Liver (tissue), 3 donors: ENCODE measurements around the gene MS4A4E.
"Not testable (repeated sequence)": the region's sequence is repeated elsewhere in the genome, so short reads cannot be mapped to it uniquely, and the experiment has no call there.

Experiments
- FOXA1 ChIP-seq: IDR thresholded peaks from 2 replicates; pipeline ENCODE4 v1.6.1; 2016; ENCODE audit warnings: antibody characterized with exemption
- GABPA ChIP-seq, 2 donors: IDR thresholded peaks in 1 of 2; conservative IDR thresholded peaks in 1 of 2; 2 replicates each; pipeline ENCODE4 v1.6.1; 2016; ENCODE audit warnings: antibody characterized with exemption in 2 of 2, mild to moderate bottlenecking in 1 of 2, moderate library complexity in 1 of 2
- HNF4G ChIP-seq: IDR thresholded peaks from 2 replicates; pipeline ENCODE4 v1.6.1; 2016; ENCODE audit warnings: antibody characterized with exemption
- JUND ChIP-seq, 2 donors: IDR thresholded peaks; 2 replicates each; pipeline ENCODE4 v1.6.1; 2016; ENCODE audit warnings: antibody characterized with exemption in 2 of 2
- RAD21 ChIP-seq, 2 donors: IDR thresholded peaks; 2 replicates each; pipeline ENCODE4 v1.6.1; 2016; ENCODE audit warnings: antibody characterized with exemption in 2 of 2, mild to moderate bottlenecking in 2 of 2
- RXRA ChIP-seq, 2 donors: IDR thresholded peaks; 2 replicates each; pipeline ENCODE4 v1.6.1; 2017 to 2018; ENCODE audit warnings: antibody characterized with exemption in 2 of 2, mild to moderate bottlenecking in 1 of 2
- TAF1 ChIP-seq: conservative IDR thresholded peaks from 2 replicates; pipeline ENCODE4 v1.6.1; 2016; ENCODE audit warnings: antibody characterized with exemption, mild to moderate bottlenecking
- YY1 ChIP-seq: IDR thresholded peaks from 2 replicates; pipeline ENCODE4 v1.6.1; 2016; ENCODE audit warnings: antibody characterized with exemption, mild to moderate bottlenecking
- TF ChIP-seq, protein P1 (sequence below): fragments of 150-350 bp; IDR thresholded peaks from 2 replicates; pipeline ENCODE4 v1.5.1; 2017; ENCODE audit warnings: improper control_type of control experiment, low read depth, low read length; ENCODE audit not compliant: missing input control
- TF ChIP-seq, protein P2 (sequence below): IDR thresholded peaks from 2 replicates; pipeline ENCODE4 v1.6.1; 2016; ENCODE audit warnings: antibody characterized with exemption
- TF ChIP-seq, protein P3 (sequence below): IDR thresholded peaks from 2 replicates; pipeline ENCODE4 v1.6.1; 2016; ENCODE audit warnings: antibody characterized with exemption
- TF ChIP-seq, protein P4 (sequence below): IDR thresholded peaks from 2 replicates; pipeline ENCODE4 v1.6.1; 2016; ENCODE audit warnings: antibody characterized with exemption, mild to moderate bottlenecking
- TF ChIP-seq, protein P5 (sequence below): IDR thresholded peaks from 2 replicates; pipeline ENCODE4 v1.6.1; 2016; ENCODE audit warnings: antibody characterized with exemption
- donor health status: healthy.
- donor health status: healthy.

DNA sequence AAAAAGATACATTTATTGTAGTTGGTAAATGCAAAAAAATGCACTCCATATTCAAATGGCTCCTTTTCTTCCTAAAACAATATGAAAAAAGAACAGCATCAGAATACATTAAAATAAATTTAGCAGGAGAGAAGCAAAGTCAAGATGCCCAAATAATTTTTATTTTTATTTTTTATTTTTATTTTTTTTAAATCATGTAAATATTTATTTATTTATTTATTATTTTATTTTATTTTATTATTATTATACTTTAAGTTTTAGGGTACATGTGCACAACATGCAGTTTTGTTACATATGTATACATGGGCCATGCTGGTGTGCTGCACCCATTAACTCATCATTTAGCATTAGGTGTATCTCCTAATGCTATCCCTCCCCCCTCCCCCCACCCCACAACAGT is 90.2 kb downstream of the MS4A4E start:
- TF ChIP-seq, protein P1, sequence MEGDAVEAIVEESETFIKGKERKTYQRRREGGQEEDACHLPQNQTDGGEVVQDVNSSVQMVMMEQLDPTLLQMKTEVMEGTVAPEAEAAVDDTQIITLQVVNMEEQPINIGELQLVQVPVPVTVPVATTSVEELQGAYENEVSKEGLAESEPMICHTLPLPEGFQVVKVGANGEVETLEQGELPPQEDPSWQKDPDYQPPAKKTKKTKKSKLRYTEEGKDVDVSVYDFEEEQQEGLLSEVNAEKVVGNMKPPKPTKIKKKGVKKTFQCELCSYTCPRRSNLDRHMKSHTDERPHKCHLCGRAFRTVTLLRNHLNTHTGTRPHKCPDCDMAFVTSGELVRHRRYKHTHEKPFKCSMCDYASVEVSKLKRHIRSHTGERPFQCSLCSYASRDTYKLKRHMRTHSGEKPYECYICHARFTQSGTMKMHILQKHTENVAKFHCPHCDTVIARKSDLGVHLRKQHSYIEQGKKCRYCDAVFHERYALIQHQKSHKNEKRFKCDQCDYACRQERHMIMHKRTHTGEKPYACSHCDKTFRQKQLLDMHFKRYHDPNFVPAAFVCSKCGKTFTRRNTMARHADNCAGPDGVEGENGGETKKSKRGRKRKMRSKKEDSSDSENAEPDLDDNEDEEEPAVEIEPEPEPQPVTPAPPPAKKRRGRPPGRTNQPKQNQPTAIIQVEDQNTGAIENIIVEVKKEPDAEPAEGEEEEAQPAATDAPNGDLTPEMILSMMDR: not testable (repeated sequence)
- TF ChIP-seq RAD21 (IDR thresholded peaks at IDR 0.05); TAF1; HNF4G; YY1; GABPA (IDR thresholded peaks at IDR 0.05 in 1 of 2, conservative IDR thresholded peaks at IDR 0.05 in 1 of 2); JUND (IDR thresholded peaks at IDR 0.05); RXRA (IDR thresholded peaks at IDR 0.05); FOXA1: not testable (repeated sequence)
- TF ChIP-seq, protein P2, sequence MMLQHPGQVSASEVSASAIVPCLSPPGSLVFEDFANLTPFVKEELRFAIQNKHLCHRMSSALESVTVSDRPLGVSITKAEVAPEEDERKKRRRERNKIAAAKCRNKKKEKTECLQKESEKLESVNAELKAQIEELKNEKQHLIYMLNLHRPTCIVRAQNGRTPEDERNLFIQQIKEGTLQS: not testable (repeated sequence)
- TF ChIP-seq, protein P3, sequence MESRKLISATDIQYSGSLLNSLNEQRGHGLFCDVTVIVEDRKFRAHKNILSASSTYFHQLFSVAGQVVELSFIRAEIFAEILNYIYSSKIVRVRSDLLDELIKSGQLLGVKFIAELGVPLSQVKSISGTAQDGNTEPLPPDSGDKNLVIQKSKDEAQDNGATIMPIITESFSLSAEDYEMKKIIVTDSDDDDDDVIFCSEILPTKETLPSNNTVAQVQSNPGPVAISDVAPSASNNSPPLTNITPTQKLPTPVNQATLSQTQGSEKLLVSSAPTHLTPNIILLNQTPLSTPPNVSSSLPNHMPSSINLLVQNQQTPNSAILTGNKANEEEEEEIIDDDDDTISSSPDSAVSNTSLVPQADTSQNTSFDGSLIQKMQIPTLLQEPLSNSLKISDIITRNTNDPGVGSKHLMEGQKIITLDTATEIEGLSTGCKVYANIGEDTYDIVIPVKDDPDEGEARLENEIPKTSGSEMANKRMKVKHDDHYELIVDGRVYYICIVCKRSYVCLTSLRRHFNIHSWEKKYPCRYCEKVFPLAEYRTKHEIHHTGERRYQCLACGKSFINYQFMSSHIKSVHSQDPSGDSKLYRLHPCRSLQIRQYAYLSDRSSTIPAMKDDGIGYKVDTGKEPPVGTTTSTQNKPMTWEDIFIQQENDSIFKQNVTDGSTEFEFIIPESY: not testable (repeated sequence)
- TF ChIP-seq, protein P4, sequence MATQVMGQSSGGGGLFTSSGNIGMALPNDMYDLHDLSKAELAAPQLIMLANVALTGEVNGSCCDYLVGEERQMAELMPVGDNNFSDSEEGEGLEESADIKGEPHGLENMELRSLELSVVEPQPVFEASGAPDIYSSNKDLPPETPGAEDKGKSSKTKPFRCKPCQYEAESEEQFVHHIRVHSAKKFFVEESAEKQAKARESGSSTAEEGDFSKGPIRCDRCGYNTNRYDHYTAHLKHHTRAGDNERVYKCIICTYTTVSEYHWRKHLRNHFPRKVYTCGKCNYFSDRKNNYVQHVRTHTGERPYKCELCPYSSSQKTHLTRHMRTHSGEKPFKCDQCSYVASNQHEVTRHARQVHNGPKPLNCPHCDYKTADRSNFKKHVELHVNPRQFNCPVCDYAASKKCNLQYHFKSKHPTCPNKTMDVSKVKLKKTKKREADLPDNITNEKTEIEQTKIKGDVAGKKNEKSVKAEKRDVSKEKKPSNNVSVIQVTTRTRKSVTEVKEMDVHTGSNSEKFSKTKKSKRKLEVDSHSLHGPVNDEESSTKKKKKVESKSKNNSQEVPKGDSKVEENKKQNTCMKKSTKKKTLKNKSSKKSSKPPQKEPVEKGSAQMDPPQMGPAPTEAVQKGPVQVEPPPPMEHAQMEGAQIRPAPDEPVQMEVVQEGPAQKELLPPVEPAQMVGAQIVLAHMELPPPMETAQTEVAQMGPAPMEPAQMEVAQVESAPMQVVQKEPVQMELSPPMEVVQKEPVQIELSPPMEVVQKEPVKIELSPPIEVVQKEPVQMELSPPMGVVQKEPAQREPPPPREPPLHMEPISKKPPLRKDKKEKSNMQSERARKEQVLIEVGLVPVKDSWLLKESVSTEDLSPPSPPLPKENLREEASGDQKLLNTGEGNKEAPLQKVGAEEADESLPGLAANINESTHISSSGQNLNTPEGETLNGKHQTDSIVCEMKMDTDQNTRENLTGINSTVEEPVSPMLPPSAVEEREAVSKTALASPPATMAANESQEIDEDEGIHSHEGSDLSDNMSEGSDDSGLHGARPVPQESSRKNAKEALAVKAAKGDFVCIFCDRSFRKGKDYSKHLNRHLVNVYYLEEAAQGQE: not testable (repeated sequence)
- TF ChIP-seq, protein P5, sequence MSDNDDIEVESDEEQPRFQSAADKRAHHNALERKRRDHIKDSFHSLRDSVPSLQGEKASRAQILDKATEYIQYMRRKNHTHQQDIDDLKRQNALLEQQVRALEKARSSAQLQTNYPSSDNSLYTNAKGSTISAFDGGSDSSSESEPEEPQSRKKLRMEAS: not testable (repeated sequence)
